ENCODE data around the gene SLC9A1.
A peak's percentile ranks its signal among the peaks of the same experiment; 100 is the strongest.

Gene SLC9A1

DNA sequence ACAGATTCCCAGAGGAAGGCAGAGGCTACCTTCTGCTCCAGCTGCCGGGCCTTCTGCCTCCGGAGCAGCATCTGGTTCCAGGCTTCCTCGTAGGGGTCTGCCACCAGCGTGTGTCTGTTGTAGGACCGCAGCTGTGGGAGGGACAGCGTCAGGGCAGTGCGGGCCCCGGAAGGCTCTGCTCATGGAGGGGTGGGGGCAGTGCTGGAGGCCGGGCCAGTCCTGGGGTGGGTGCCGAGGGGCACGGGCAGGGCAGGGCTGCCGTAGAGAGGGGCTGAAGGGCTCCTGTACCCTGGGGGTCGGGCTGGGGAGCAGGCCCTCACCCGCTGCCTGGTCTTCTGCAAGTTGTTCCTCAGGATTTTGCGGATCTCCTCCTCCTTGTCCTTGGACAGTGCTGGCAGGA lies 53.2 kb downstream of the SLC9A1 start:
- no peak for DNase-seq

- no peak for DNase-seq
Observed at GRCh38 chr1:27101054-27101491, 53.9 kb downstream of the SLC9A1 start.

- no peak for DNase-seq
Observed at GRCh38 chr1:27100335-27101053, 54.4 kb downstream of the SLC9A1 start.

DNA sequence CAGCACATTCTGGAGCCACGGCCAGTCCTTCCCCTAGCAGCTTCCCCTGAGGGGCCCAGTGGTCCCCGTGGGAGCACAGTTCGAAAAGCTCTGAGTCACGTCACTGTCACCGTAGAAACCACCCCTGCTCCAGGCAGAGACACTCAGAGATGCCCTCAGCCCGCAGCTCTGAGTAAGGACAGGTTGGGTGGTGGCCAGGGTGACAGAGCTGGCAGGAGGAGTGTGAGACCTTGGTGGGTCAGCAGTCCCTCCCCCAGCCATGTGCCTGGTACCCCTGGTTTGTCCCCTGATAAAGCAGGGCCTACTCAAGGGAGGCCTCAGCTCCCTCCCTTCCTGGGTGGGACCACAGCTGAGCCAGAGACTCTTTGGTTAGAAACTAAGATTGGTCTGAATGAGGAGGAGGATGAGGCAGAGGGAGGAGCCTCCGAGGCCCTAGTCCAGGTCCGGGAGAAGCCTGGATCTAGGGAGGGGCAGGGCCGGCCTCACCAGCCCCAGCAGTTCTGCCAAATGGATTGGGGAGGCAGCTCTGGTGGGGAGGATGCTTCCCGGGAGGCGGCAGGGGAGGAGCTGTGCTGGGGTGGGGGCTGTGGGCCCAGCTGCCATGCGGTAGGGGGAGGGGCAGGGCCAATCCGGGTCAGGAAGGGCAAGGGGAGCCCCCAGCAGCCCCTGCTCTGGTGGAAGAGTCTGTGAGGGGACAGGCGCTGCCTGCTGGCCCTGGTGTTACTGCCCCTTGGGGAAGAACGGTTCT lies 55.2 kb downstream of the SLC9A1 start:
- DNase-seq = peak; percentile 51

GRCh38 chr1:27099135-27099586 lies 55.8 kb downstream of the SLC9A1 start:
- no peak for DNase-seq

GRCh38 chr1:27098431-27099134 lies 56.3 kb downstream of the SLC9A1 start:
- DNase-seq = no peak

DNA sequence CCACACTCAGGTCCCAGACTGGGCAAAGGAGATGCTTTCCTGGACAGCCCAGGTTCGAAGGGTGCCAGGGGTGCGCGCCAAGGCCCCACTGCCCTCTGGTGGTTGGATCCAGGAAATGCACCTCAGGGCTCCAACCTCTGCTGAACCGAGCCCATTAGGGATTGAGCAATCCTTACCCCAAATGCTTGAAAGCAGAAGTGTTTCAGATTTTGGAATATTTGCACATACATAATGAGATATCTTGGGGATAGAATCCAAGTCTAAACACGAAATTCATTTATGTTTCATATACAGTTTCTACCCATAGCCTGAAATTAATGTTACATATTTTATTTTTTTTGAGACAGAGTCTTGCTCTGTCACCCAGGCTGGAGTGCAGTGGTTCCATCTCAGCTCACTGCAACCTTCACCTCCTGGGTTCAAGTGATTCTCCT lies 57.4 kb downstream of the SLC9A1 start:
- peak; percentile 21 for DNase-seq

DNA sequence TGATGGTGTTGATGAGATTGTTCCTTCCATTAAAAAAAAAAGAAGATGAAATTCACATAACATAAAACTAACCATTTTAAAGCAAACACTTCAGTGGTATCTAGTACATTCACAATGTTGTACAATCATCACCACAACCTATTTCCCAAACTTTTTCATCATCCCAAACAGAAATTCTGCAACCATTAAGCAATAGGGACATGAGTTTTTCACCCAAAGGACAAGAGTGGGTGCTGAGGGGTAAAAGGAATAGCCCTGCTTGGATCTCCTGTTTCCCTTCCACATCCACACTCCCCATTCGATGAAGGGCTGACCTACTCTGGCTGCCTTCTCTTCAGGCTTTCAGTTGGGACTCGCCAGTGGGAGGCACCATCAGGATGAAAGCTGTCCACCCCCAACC lies 59.3 kb downstream of the SLC9A1 start:
- DNase-seq = no peak

GRCh38 chr1:27092888-27093287 lies 62.0 kb downstream of the SLC9A1 start:
- DNase-seq = no peak

- no peak for DNase-seq
Observed at GRCh38 chr1:27090911-27091310, 64.0 kb downstream of the SLC9A1 start.

GRCh38 chr1:27087371-27088220 lies 67.3 kb downstream of the SLC9A1 start:
- DNase-seq = no peak

- DNase-seq = no peak
Observed at GRCh38 chr1:27086628-27087027, 68.3 kb downstream of the SLC9A1 start.

DNA sequence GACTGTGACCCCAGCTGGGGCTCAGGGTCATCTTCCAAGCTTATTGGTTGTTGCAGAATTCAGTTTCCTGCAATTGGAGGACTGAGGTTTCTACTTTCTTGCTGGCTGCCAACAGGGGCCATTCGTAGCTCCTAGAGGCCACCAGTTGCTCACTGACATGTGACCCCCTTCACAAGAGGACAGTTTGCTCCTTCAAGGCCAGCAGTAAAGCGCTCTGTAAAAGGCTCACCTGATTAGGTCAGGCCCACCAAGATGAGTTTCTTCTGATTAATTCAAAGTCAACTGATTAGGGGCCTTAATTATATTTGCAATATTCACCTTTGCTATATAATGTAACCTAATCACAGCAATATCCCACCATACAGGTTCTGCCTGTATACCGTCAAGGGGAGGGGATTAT lies 68.9 kb downstream of the SLC9A1 start:
- DNase-seq = no peak

DNA sequence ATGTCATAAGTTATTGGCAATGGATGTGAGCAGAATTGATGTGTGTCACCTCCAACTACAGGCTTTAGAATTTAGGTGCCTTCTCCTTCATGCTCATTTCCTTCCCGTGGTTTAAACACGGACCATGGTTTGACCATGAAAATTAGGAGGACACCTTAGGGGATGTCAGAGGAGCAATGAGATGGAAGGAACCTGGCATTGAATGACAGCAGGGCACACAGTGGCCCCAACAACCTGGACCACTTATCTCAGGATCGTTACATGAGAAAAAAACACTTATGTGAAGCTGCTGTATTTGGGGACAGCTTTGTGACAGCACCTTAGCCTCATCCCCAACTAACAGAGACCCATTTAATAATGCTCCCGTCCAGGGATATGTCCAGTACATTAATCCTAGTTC lies 70.8 kb downstream of the SLC9A1 start:
- no peak for DNase-seq

GRCh38 chr1:27077968-27078367 lies 77.0 kb downstream of the SLC9A1 start:
- DNase-seq = no peak

GRCh38 chr1:27076803-27077202 lies 78.1 kb downstream of the SLC9A1 start:
- no peak for DNase-seq

DNA sequence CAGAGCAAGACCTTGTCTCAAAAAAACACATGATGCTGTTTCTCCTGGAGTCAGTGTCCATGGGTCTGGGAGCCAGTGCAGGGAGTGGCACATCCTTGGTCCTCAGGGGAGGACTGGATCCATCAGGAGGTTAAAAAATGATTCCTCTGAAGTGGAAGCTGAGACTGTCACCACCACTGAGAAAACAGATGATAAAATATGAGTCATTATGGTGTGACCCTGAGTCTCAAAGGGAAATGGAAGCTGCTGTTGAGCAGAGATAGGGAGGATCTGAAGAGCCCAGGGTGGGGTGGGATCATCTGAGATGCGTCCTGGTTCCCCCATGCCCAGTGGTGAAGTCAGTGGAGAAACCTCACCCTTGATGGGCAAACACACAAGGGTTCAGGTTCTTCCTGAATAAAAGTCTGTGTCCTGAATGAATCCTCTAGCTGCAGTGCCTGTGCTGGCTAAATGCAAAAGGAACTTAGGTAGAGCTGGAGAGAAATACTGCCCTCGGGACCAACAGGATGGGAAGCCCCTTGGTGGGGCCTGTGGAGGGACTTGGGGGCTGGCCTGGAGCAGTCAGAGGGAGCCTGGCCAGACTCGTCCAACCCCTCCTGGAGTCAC lies 80.6 kb downstream of the SLC9A1 start:
- no peak for DNase-seq

DNA sequence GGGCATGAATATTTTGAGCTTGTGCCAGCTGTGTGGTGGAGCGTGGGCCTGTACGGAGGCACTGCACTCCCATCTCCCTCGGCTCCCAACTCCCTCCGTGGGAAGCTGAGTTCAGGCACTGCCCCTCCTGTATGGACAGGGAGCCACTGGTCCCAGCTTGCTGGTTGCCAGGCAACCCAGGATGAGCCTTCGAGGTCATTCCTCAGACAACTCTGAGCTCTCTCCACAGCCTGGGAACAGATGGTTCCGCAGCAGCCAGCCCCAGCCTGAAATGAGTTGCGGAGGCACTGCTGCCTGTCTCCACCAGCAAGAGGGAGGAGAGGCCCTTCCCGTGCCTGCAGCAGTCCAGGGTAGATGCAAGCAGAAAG lies 83.9 kb downstream of the SLC9A1 start:
- no peak for DNase-seq

DNA sequence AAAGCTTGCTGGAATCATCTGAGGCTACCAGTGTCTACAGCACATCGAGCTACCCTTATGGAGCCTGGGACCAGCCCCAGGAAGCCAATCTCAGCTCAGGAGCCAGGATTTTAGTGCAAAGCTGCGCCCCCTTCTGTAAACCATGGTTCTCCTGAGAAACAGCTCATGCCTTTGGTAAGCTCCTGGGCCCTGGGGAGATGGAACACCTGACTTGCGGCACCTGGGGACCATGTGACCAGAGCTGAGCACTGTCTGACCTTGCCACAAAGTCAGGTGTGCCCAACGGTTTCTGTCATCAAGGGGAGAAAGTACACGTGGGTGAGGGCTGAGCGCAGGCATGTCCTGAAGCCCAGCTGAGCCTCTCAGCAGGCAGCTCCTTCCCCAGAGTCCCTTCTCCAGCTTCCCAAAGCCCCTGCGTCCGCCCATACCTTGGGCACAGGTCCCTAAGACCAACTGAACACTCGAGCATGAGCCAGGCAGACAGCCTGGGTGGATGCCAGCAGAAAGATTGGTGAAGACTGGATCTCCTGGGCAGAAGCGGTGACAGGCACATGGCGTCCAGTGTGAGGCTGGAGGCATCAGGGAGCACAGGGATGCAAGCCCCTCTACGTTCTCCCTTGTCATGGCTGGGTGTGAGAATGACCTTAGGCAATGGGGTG lies 84.4 kb downstream of the SLC9A1 start:
- DNase-seq = no peak

DNA sequence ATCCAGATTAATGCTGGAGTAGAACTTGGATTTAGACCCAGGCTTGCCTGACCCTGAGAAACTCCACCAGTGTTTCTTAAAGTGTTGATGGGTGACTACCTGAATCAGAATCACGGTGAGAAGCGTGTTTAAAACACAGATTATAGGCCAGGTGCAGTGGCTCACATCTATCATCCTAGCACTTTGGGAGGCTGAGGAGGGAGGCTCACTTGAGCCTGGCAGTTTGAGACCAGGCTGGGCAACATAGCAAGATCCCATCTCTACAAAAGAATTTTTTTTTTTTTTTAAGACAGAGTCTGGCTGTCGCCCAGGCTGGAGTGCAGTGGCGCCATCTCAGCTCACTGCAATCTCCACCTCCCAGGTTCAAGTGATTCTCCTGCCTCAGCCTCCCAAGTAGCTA lies 86.0 kb downstream of the SLC9A1 start:
- no peak for DNase-seq

GRCh38 chr1:27065999-27066630 lies 88.8 kb downstream of the SLC9A1 start:
- DNase-seq = no peak

All from GOT3 (cell line).